ENCODE measurements around the gene CPOX.

DNA sequence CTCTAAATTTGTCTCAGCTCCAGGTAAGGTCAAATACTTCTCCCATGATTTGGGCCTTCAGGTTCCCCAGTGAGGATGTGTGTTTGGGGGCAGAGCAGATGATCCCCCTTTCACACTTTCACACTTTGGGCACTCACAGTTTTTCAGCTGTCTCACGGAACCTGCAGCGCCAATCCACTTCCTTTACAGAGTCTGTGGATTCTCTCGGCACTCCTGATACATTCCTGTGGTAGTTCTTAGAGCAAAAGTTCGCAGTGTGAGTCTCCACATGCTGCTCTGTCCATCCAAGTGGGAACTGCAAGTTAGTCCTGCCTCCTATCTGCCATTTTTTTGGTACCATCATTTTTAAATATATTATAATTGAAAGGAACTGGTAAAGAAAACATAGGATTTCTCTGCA, 20.2 kb upstream of the CPOX start:
- TF ChIP-seq, protein P1, sequence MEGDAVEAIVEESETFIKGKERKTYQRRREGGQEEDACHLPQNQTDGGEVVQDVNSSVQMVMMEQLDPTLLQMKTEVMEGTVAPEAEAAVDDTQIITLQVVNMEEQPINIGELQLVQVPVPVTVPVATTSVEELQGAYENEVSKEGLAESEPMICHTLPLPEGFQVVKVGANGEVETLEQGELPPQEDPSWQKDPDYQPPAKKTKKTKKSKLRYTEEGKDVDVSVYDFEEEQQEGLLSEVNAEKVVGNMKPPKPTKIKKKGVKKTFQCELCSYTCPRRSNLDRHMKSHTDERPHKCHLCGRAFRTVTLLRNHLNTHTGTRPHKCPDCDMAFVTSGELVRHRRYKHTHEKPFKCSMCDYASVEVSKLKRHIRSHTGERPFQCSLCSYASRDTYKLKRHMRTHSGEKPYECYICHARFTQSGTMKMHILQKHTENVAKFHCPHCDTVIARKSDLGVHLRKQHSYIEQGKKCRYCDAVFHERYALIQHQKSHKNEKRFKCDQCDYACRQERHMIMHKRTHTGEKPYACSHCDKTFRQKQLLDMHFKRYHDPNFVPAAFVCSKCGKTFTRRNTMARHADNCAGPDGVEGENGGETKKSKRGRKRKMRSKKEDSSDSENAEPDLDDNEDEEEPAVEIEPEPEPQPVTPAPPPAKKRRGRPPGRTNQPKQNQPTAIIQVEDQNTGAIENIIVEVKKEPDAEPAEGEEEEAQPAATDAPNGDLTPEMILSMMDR (IDR thresholded peaks at IDR 0.05; ENCODE audit: borderline replicate concordance, extremely low read depth, low read length, poor library complexity, severe bottlenecking): no peak
- TF ChIP-seq EZH2 (IDR thresholded peaks at IDR 0.05; ENCODE audit: borderline replicate concordance, low read depth, low read length, severe bottlenecking): no peak

Data from DND-41 (cell line).